HL-60 (cell line): ENCODE measurements around the gene PTPRN2.

Source experiments
- DNase-seq, 2 experiments: peaks; one replicate each; pipeline ENCODE4 v3.0.0-alpha.2; 2010 to 2020; ENCODE audit warnings: low read depth in 1 of 2, low spot score in 1 of 2
- H3K27ac ChIP-seq: fragments of 250-450 bp; sonication (Bioruptor Pico); replicated peaks from 2 replicates; pipeline ENCODE4 v1.5.1; 2020; ENCODE audit warnings: mild to moderate bottlenecking, moderate library complexity
- H3K27me3 ChIP-seq: fragments of 250-450 bp; sonication (Bioruptor Pico); 2 replicates; pipeline ENCODE4 v1.5.1; 2021; ENCODE audit warnings: mild to moderate bottlenecking, moderate library complexity; ENCODE audit not compliant: insufficient read depth, poor library complexity, severe bottlenecking
- H3K4me3 ChIP-seq: replicated peaks from 2 replicates; pipeline ENCODE4 v1.5.1; 2011; ENCODE audit warnings: mild to moderate bottlenecking, control low read depth, low read length; ENCODE audit not compliant: insufficient read depth
- CTCF ChIP-seq: IDR thresholded peaks from one replicate; pipeline ENCODE4 v1.5.1; 2011; ENCODE audit warnings: low read length, control low read depth, inconsistent platforms; ENCODE audit not compliant: insufficient read depth
- GABPA ChIP-seq: IDR thresholded peaks from 2 replicates; pipeline ENCODE4 v1.6.1; 2012; ENCODE audit warnings: low read depth
- POLR2AphosphoS5 ChIP-seq: IDR thresholded peaks from 2 replicates; pipeline ENCODE4 v1.6.1; 2012; ENCODE audit warnings: low read depth
- REST ChIP-seq: IDR thresholded peaks from 2 replicates; pipeline ENCODE4 v1.6.1; 2012; ENCODE audit warnings: low read depth; ENCODE audit not compliant: insufficient replicate concordance
- SPI1 ChIP-seq: IDR thresholded peaks from 2 replicates; pipeline ENCODE4 v1.6.1; 2012; ENCODE audit warnings: low read depth, mild to moderate bottlenecking, borderline replicate concordance

PTPRN2 gene

DNA sequence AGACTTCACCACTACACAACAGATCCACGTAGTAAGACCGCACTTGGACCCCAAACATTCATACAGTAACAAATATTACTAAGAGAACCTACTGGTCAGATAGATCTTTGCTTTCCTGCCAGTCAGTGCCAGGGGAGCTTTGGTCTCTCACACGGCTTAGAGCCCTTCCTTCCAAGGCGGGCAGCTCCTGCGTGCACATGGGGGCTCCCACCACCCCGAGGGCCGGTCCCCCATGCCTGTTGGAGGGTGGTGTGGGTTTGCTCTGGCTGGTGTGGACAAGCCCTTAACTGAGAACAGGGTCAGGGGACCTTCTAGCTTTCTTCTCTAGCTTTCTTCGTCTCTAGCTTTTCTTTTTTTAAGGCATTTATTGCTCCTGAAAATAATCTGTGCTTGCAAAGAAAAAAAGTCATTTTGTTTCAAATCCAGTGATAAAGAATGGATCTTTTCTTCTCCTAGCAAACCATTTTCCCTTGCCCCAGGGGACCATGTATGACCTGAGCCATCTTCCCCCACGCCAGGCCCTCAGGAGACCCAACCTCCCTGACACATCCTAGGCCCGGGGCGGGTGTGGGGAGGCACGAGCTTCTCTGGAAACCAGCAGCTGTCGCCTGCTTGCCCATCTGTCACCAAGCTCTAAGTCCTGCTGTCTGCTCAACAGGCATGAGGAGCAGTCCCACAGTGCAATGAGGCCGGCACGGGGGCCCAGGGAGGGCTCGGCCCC is 591.1 kb downstream of the PTPRN2 start:
- Histone ChIP-seq H3K27ac (no peak overlapping the region), H3K27me3 (no peaks in the 10 kb centered on the region), H3K4me3 (no peak overlapping the region)
- no peak for DNase-seq
- TF ChIP-seq SPI1 (no peak), REST (no peak)

GRCh38 chr7:157995815-157996214 is 591.8 kb downstream of the PTPRN2 start:
- H3K4me3 ChIP-seq, result no peak overlapping the region
- no peak overlapping the region for H3K27ac ChIP-seq
- DNase-seq, result no peak
- H3K27me3 ChIP-seq, result no peaks in the 10 kb centered on the region
- TF ChIP-seq SPI1, result no peak
- TF ChIP-seq GABPA, result no peak
- TF ChIP-seq CTCF, result no peak
- no peak for TF ChIP-seq POLR2AphosphoS5
- no peak for TF ChIP-seq REST

DNA sequence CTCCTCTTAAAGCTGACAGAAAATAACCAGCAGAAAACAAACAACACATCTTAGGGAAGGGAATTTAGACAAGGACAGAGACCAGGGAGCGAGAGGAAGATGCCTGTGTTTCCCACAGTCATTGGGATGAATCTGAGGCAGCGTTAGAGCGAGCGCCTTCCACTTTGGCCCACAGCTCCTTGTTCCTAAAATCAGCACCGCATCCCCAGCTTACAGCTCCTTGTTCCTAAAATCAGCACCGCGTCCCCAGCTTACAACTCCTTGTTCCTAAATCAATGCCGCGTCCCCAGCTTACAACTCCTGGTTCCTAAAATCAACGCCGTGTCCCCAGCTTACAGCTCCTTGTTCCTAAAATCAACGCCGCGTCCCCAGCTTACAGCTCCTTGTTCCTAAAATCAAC is 593.3 kb downstream of the PTPRN2 start:
- Histone ChIP-seq H3K27ac (no peak overlapping the region), H3K4me3 (no peak overlapping the region), H3K27me3 (no peaks in the 10 kb centered on the region)
- no peak for DNase-seq
- TF ChIP-seq REST, result no peak
- no peak for TF ChIP-seq CTCF
- TF ChIP-seq SPI1, result no peak
- no peak for TF ChIP-seq GABPA
- TF ChIP-seq POLR2AphosphoS5, result no peak
